ENCODE data around the gene MMP23B.
"Not testable (repeated sequence)": the region's sequence is repeated elsewhere in the genome, so short reads cannot be mapped to it uniquely, and the experiment has no call there.

The MMP23B gene

DNA sequence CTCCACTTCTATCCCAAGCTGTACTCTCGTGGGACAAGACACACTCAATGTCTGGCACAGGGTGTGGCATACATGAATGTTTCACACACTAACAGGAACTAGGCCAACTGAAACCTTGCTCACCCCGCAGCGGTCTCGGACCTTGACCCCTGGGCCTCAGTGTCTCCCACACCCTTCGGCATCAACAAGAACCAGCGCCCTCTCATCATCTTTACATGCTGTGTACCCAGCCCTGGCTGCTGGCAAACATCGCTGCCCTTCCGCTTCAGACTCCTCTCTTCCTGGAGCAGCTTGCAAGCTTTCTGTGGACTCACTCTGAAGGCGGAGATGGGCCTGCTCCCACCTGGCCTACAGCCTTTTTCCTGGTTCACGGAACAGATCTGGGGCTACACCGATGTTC lies 16.3 kb downstream of the MMP23B start:
- H3K36me3 ChIP-seq (ENCODE audit: control insufficient read depth, insufficient read depth, low read length): peaks cover 26% of the 10 kb centered on the region

DNA sequence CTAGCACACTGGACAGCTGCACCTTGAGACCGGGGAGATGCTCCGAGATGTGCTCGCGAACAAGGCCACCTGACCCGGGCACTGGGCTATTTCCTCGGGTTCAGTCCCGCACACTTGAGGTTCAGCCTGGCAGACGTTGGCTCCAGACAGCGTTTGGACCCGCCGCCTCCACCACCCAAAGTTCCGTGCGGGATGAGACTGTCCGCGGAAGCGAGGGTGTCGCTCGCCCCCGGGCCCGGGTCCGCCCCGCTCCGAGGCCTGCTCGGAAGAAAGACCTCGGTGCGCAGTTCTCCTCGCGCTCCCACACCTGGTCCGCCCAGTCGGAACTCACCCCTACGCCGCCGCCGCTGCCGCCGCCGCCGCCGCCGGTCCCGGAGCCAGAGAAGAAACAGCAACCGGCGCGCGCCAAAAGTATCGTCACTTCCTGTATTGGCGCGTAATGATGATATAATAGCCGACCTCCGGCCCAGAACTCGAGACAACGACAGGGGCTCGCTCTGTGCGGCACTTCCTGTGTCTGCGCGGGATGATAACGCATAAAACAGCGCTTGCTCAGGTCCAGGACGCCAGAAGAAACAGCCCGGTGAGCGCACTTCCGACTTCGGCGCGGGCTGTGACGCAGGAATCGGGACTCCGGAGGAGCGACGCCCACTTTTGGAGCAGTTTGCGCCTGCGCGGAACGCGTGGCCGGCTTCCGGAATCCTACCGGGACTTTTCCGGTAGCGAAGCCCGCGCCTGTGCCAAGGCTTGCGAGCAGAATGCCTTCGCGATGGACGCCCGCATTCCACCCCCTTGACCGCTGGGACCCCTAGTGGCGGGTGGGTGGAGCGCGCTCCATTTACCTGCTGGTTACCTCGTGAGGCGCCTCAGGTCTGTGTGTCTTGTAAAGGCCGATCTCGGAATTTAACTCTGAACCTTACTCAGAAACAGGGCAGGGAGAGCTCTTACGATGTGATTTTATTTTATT lies 26.9 kb downstream of the MMP23B start, which contains the start of gene CDK11B:
TSS of gene CDK11B (minus strand) at position 422 of the 967 bp plus-strand sequence. CDS start 1,519 bp downstream, outside the sequence.
- H3K9me3 ChIP-seq (ENCODE audit: control insufficient read depth, insufficient read depth, low read length); H3K4me1 ChIP-seq (ENCODE audit: control insufficient read depth, insufficient read depth, low read length); H3K27me3 ChIP-seq (ENCODE audit: control insufficient read depth, insufficient read depth, low read length): not testable (repeated sequence)
- Histone ChIP-seq H3K36me3 (ENCODE audit: control insufficient read depth, insufficient read depth, low read length) (peaks cover 12% of the 10 kb centered on the region), H3K9ac (ENCODE audit: low read depth, low read length) (peak within 1 kb of the TSS; percentile 97), H3K4me3 (ENCODE audit: low read depth, low read length) (peak within 1 kb of the TSS; percentile 90)

More for the DNA sequence above, 16.3 kb downstream of the MMP23B start:
- not testable (repeated sequence) for H3K9me3 ChIP-seq (ENCODE audit: control insufficient read depth, insufficient read depth, low read length); H3K27me3 ChIP-seq (ENCODE audit: control insufficient read depth, insufficient read depth, low read length); H3K4me3 ChIP-seq (ENCODE audit: low read depth, low read length); H3K9ac ChIP-seq (ENCODE audit: low read depth, low read length); H3K4me1 ChIP-seq (ENCODE audit: control insufficient read depth, insufficient read depth, low read length)

DNA sequence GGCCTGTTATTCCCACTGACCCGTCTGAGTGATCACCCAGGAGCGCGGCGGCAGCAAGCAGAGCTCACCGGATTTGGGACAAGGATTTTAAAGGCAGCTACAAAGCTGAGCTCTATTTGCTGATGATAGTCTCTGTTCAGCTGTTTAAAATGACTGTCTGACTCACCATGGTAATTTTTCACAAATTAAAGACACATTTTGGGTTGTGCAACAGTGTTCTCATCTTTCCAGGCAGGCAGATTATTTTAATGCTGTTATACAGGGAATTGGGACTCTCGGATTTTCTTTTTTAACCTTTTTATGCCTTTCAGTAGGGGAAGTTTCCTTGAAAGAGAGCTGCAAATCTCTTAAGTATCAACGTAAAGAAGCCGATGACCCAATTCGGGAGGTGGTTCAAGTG lies 30.4 kb downstream of the MMP23B start:
- H3K36me3 ChIP-seq (ENCODE audit: control insufficient read depth, insufficient read depth, low read length): peaks cover 15% of the 10 kb centered on the region
- not testable (repeated sequence) for H3K4me3 ChIP-seq (ENCODE audit: low read depth, low read length); H3K9ac ChIP-seq (ENCODE audit: low read depth, low read length); H3K9me3 ChIP-seq (ENCODE audit: control insufficient read depth, insufficient read depth, low read length); H3K27me3 ChIP-seq (ENCODE audit: control insufficient read depth, insufficient read depth, low read length); H3K4me1 ChIP-seq (ENCODE audit: control insufficient read depth, insufficient read depth, low read length)

DNA sequence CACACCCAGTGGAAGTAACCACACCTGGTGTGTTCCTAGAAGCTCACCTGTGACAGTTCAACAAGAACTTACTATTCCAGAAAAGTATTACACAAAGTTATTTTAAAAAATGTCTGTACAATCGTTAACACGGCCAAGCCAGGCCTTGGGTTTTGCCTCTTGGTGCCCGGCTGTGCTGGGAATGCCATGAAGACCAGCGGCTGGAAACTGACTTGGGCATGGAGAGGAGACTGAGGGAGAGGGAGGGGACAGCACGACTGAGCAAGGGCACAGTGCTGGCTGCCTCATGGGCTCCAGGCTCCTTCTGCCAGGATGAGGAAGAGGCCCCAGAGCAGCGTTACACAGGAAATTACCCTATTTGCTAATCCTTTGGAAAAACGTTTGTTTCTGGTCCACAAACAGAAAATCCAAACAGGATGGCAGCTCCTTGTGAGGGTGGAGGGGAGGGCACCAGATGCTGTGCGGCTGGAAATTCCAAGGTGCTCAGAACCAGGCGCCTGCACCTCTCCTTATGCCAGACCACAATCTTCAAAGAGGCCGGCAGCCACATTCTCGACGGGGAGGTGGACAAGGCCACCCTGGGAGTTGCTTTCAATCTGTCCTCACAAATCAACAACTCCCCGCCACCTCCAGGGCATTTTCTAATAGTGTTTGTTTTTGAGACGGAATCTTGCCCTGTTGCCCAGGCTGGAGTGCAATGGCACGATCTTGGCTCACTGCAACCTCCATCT lies 31.0 kb downstream of the MMP23B start:
- H3K9me3 ChIP-seq (ENCODE audit: control insufficient read depth, insufficient read depth, low read length); H3K4me1 ChIP-seq (ENCODE audit: control insufficient read depth, insufficient read depth, low read length); H3K27me3 ChIP-seq (ENCODE audit: control insufficient read depth, insufficient read depth, low read length); H3K4me3 ChIP-seq (ENCODE audit: low read depth, low read length); H3K9ac ChIP-seq (ENCODE audit: low read depth, low read length): not testable (repeated sequence)
- H3K36me3 ChIP-seq (ENCODE audit: control insufficient read depth, insufficient read depth, low read length): peaks cover 15% of the 10 kb centered on the region

DNA sequence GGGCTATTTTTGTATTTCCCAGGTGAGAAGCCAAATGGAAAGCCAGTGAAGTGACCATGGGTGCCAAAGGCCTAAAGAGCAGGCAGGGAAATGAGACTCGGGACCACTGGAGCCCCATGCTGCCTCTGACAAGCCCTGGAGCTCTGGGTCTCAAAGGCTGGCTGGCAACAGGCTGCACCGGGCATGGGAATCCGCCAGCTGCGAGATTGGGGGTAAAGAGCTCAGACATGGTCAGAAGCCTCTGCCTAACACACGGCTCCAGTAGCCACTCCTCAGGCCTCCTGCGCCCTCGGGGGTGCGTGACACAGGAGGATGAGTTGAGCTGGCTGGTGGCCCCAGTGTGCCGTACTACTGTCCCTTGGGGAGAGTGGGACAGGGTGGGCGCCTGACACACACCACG lies 32.3 kb downstream of the MMP23B start:
- H3K4me3 ChIP-seq (ENCODE audit: low read depth, low read length); H3K27me3 ChIP-seq (ENCODE audit: control insufficient read depth, insufficient read depth, low read length); H3K9ac ChIP-seq (ENCODE audit: low read depth, low read length); H3K4me1 ChIP-seq (ENCODE audit: control insufficient read depth, insufficient read depth, low read length); H3K9me3 ChIP-seq (ENCODE audit: control insufficient read depth, insufficient read depth, low read length): not testable (repeated sequence)
- H3K36me3 ChIP-seq (ENCODE audit: control insufficient read depth, insufficient read depth, low read length): peaks cover 15% of the 10 kb centered on the region

DNA sequence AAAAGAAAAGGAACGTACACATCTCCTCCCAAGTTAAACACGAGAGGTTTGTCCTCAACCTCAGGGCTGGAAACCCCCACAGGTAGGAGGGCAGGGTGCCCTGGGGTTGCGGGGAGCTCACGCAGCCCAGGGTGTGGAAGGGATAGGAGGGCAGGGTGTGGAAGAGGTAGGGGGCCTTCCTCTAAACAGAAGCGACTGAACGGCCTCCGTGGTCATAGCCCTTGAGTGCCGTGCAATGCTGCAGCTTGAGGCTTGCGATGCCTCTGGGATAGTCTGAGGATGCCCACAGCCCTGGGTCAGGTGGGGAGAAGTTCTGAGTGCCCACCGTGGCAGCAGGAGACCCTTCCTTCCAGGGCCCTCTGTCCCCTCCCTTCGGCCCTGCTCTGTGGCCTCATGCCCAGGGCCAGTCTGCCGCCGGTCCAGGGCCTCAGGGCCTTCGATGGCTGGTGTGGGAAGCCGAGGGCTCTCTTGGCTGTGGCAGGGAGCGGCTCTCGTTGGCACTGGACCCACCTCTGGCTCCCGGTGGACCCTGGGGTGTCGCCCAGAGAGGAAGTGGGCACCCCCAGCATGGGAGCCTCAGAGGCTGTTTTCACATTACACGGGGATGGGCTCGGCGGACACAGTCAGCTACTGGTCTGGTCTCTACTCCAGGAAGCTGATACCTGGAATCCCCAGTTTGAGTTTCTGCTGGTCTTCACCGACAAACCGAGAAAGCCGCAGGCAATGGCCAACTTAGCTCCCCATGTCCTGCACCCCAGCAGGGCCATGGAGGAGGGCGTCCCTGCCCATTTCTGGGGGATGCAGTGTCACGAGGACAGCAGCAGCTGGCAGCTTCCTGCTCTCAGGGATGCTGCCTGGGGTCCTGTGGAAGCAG lies 33.2 kb downstream of the MMP23B start:
- Histone ChIP-seq H3K4me3 (ENCODE audit: low read depth, low read length) (no peak overlapping the region), H3K27me3 (ENCODE audit: control insufficient read depth, insufficient read depth, low read length) (no peaks in the 10 kb centered on the region), H3K4me1 (ENCODE audit: control insufficient read depth, insufficient read depth, low read length) (no peaks in the 10 kb centered on the region), H3K9me3 (ENCODE audit: control insufficient read depth, insufficient read depth, low read length) (no peaks in the 10 kb centered on the region), H3K36me3 (ENCODE audit: control insufficient read depth, insufficient read depth, low read length) (peaks cover 15% of the 10 kb centered on the region), H3K9ac (ENCODE audit: low read depth, low read length) (no peak overlapping the region)

DNA sequence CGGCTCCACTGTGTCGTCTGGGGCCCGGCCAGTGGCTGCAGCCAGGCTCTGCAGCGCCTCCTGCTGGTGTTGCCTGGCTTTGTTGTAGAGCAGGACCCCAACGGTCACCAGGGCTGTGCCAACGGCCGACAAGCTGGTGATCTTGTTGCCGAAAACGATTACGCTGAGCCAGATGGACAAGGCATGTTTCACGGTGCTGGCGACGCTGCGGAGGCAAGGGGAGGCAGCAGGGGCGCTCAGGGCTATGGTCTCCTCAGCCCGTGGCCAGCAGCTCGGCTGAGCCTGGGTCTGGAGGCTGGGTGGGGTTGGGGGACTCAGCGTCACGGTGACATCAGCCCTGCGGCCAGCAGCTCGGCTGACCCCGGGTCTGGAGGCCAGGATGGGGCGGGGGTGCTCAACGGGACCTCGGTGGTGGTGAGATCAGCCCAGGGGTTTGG lies 33.9 kb downstream of the MMP23B start:
- no peaks in the 10 kb centered on the region for H3K4me1 ChIP-seq (ENCODE audit: control insufficient read depth, insufficient read depth, low read length)
- no peak overlapping the region for H3K9ac ChIP-seq (ENCODE audit: low read depth, low read length)
- H3K36me3 ChIP-seq (ENCODE audit: control insufficient read depth, insufficient read depth, low read length): peaks cover 18% of the 10 kb centered on the region
- H3K4me3 ChIP-seq (ENCODE audit: low read depth, low read length): no peak overlapping the region
- no peaks in the 10 kb centered on the region for H3K9me3 ChIP-seq (ENCODE audit: control insufficient read depth, insufficient read depth, low read length)
- no peaks in the 10 kb centered on the region for H3K27me3 ChIP-seq (ENCODE audit: control insufficient read depth, insufficient read depth, low read length)

DNA sequence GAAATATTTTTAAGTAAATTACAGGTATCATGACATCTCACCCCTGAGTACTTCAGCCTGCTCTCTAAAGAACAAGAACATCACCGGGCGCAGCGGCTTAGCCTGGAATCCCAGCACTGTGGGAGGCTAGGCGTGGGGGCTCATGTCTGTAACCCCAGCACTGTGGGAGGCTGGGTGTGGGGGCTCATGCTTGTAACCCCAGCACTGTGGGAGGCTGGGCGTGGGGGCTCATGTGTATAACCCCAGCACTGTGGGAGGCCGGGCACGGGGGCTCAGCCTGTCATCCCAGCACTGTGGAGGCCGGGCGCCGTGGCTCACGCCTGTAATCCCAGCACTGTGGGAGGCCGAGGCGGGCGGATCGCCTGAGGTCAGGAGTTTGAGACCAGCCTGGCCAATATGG lies 34.6 kb downstream of the MMP23B start:
- Histone ChIP-seq H3K4me1 (ENCODE audit: control insufficient read depth, insufficient read depth, low read length) (no peaks in the 10 kb centered on the region), H3K4me3 (ENCODE audit: low read depth, low read length) (no peak overlapping the region), H3K27me3 (ENCODE audit: control insufficient read depth, insufficient read depth, low read length) (no peaks in the 10 kb centered on the region), H3K9me3 (ENCODE audit: control insufficient read depth, insufficient read depth, low read length) (no peaks in the 10 kb centered on the region), H3K9ac (ENCODE audit: low read depth, low read length) (no peak overlapping the region), H3K36me3 (ENCODE audit: control insufficient read depth, insufficient read depth, low read length) (peaks cover 24% of the 10 kb centered on the region)

DNA sequence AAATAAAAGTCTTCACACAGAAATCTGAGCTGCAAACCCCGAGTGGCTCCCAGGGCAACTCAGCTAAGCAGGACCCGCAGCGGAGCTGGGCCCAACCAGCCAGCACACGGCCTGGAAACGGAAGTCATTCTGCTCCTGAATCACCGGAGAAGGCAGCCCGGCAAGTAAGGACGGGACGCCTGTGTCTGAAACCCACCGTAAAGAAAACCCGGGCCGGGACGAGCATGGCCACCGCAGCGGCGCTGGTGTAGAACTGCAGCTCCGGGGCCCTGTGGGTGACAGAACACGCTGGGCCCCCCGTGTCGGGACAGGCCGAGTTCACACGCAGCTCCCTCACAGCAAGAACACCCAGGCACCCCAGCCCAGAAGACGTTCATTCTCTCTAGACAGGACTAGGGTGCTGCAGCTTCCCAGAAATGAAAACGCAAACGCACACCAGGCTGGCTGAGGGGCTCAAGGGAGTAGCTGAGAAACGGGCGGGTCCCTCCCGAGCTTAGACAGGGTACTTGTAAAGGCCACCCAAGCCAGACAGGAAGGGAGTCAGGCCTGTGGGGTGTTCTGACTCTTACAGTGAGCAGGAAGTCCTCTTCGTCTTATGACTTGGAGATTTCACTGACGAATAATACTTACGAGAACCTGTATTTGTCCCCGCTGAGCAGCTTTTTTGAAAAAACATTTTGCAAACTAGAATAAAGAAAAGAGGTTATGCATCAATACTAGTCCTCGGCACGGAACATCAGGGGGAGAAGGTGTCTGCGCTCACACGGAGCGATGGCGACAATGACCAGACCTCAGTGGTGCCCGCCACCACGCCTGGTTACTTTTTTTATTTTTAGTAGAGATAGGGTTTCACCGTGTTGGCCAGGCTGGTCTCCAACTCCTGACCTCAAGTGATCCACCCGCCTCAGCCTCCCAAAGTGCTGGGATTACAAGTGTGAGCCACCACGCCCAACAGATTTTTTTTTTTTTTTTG lies 37.8 kb downstream of the MMP23B start:
- no peak overlapping the region for H3K4me3 ChIP-seq (ENCODE audit: low read depth, low read length)
- no peaks in the 10 kb centered on the region for H3K4me1 ChIP-seq (ENCODE audit: control insufficient read depth, insufficient read depth, low read length)
- peaks cover 28% of the 10 kb centered on the region for H3K36me3 ChIP-seq (ENCODE audit: control insufficient read depth, insufficient read depth, low read length)
- no peak overlapping the region for H3K9ac ChIP-seq (ENCODE audit: low read depth, low read length)
- H3K27me3 ChIP-seq (ENCODE audit: control insufficient read depth, insufficient read depth, low read length): no peaks in the 10 kb centered on the region
- H3K9me3 ChIP-seq (ENCODE audit: control insufficient read depth, insufficient read depth, low read length): no peaks in the 10 kb centered on the region

DNA sequence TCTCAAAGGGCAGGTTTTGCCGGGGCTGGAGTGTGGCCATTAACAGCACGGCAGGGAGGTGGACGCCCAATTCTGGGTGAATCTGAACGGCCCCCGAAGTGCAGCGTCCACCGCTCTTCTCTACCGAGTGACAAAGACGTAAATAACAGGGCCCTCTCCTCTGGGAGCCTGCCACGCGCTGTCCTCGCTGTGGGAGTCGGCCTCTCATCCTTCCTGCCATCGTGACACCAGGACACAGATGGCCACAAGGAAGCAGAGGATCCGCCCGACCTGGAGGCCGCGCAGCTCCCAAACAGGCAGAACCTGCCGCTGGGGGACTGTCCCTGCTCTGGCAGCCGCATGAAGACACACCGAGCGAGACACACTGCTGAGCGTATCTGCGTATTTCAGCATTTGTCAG lies 38.9 kb downstream of the MMP23B start:
- H3K9ac ChIP-seq (ENCODE audit: low read depth, low read length): no peak overlapping the region
- peaks cover 19% of the 10 kb centered on the region for H3K36me3 ChIP-seq (ENCODE audit: control insufficient read depth, insufficient read depth, low read length)
- no peaks in the 10 kb centered on the region for H3K4me1 ChIP-seq (ENCODE audit: control insufficient read depth, insufficient read depth, low read length)
- H3K27me3 ChIP-seq (ENCODE audit: control insufficient read depth, insufficient read depth, low read length): no peaks in the 10 kb centered on the region
- no peak overlapping the region for H3K4me3 ChIP-seq (ENCODE audit: low read depth, low read length)
- no peaks in the 10 kb centered on the region for H3K9me3 ChIP-seq (ENCODE audit: control insufficient read depth, insufficient read depth, low read length)

Data from iPS-15b (cell line).